Measurements from ENCODE around the gene CCDC78. TPM values are rescaled to one million over a fixed set of nuclear protein-coding genes. Genes with fewer than 3 reads are reported as not detected.
"Not testable (repeated sequence)": the region's sequence is repeated elsewhere in the genome, so short reads cannot be mapped to it uniquely, and the experiment has no call there.

Gene CCDC78
- total and polyA plus RNA-seq, 2 of the 13 experiments (the other 11 are each of a cell fraction or from before 2014, with no cell fraction given), result 0.53 to 1.5 TPM

GRCh38 chr16:712740-713250 is 13.4 kb downstream of the CCDC78 start (continued):
- peak; percentile 61; the same call in 1 of the 2 replicates for TF ChIP-seq RAD21 (CRISPR knock-in tag; IDR thresholded peaks at IDR 0.05)
- TF ChIP-seq ZNF788 (CRISPR knock-in tag; IDR thresholded peaks at IDR 0.05; ENCODE audit: borderline replicate concordance), result peak; percentile 23; the same call in 1 of the 2 replicates
- TF ChIP-seq FOXA3 (CRISPR knock-in tag; IDR thresholded peaks at IDR 0.05), result peak; percentile 41; the same call in 1 of the 2 replicates
- TF ChIP-seq PITX1 (CRISPR knock-in tag; IDR thresholded peaks at IDR 0.05), result peak; percentile 46; the same call in 1 of the 2 replicates
- TF ChIP-seq RXRB (CRISPR knock-in tag; IDR thresholded peaks at IDR 0.05; ENCODE audit: borderline replicate concordance), result peak; percentile 27; the same call in 1 of the 2 replicates
- peak; percentile 18 for TF ChIP-seq XRCC5 (optimal IDR thresholded peaks at IDR 0.05; ENCODE audit: low read length)
- peak; percentile 72; the same call in 1 of the 2 replicates for TF ChIP-seq SAP130 (CRISPR knock-in tag; IDR thresholded peaks at IDR 0.05; ENCODE audit: low read depth)
- TF ChIP-seq, protein P1, sequence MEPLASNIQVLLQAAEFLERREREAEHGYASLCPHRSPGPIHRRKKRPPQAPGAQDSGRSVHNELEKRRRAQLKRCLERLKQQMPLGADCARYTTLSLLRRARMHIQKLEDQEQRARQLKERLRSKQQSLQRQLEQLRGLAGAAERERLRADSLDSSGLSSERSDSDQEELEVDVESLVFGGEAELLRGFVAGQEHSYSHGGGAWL (CRISPR knock-in tag; IDR thresholded peaks at IDR 0.05), result 0 out of 2 replicates have a peak, but pooled peaks have one; percentile 13
- 0 out of 4 replicates have a peak, but pooled peaks of 1 of the 2 experiments have one; percentile 21 for TF ChIP-seq EP300 (IDR thresholded peaks at IDR 0.05; ENCODE audit: low read depth in 2 of 2, low read length in 2 of 2)
- peak; percentile 31; the same call in 1 of the 2 replicates for TF ChIP-seq EP300 (CRISPR knock-in tag; IDR thresholded peaks at IDR 0.05; ENCODE audit: borderline replicate concordance)
- TF ChIP-seq, protein P2, sequence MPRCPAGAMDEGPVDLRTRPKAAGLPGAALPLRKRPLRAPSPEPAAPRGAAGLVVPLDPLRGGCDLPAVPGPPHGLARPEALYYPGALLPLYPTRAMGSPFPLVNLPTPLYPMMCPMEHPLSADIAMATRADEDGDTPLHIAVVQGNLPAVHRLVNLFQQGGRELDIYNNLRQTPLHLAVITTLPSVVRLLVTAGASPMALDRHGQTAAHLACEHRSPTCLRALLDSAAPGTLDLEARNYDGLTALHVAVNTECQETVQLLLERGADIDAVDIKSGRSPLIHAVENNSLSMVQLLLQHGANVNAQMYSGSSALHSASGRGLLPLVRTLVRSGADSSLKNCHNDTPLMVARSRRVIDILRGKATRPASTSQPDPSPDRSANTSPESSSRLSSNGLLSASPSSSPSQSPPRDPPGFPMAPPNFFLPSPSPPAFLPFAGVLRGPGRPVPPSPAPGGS (CRISPR knock-in tag; IDR thresholded peaks at IDR 0.05), result 0 out of 2 replicates have a peak, but pooled peaks have one; percentile 30
- peak; percentile 17; the same call in 1 of the 2 replicates for TF ChIP-seq ATF2 (CRISPR knock-in tag; IDR thresholded peaks at IDR 0.05)
- TF ChIP-seq PHF21A (CRISPR knock-in tag; IDR thresholded peaks at IDR 0.05), result peak; percentile 58; the same call in 1 of the 2 replicates
- TF ChIP-seq SP5 (CRISPR knock-in tag; IDR thresholded peaks at IDR 0.05; ENCODE audit: borderline replicate concordance, low read depth), result peak; percentile 37; the same call in 1 of the 2 replicates
- TF ChIP-seq, protein P3, sequence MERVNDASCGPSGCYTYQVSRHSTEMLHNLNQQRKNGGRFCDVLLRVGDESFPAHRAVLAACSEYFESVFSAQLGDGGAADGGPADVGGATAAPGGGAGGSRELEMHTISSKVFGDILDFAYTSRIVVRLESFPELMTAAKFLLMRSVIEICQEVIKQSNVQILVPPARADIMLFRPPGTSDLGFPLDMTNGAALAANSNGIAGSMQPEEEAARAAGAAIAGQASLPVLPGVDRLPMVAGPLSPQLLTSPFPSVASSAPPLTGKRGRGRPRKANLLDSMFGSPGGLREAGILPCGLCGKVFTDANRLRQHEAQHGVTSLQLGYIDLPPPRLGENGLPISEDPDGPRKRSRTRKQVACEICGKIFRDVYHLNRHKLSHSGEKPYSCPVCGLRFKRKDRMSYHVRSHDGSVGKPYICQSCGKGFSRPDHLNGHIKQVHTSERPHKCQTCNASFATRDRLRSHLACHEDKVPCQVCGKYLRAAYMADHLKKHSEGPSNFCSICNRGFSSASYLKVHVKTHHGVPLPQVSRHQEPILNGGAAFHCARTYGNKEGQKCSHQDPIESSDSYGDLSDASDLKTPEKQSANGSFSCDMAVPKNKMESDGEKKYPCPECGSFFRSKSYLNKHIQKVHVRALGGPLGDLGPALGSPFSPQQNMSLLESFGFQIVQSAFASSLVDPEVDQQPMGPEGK (CRISPR knock-in tag; IDR thresholded peaks at IDR 0.05), result 0 out of 2 replicates have a peak, but pooled peaks have one; percentile 46
- TF ChIP-seq, protein P4, sequence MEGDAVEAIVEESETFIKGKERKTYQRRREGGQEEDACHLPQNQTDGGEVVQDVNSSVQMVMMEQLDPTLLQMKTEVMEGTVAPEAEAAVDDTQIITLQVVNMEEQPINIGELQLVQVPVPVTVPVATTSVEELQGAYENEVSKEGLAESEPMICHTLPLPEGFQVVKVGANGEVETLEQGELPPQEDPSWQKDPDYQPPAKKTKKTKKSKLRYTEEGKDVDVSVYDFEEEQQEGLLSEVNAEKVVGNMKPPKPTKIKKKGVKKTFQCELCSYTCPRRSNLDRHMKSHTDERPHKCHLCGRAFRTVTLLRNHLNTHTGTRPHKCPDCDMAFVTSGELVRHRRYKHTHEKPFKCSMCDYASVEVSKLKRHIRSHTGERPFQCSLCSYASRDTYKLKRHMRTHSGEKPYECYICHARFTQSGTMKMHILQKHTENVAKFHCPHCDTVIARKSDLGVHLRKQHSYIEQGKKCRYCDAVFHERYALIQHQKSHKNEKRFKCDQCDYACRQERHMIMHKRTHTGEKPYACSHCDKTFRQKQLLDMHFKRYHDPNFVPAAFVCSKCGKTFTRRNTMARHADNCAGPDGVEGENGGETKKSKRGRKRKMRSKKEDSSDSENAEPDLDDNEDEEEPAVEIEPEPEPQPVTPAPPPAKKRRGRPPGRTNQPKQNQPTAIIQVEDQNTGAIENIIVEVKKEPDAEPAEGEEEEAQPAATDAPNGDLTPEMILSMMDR (CRISPR knock-in tag; IDR thresholded peaks at IDR 0.05), result peak; percentile 81
- TF ChIP-seq FOXA1 (IDR thresholded peaks at IDR 0.05), result not testable (repeated sequence)
- TF ChIP-seq FOXA1 (CRISPR knock-in tag; IDR thresholded peaks at IDR 0.05), result peak; percentile 3; the same call in 1 of the 2 replicates
- TF ChIP-seq, protein P5, sequence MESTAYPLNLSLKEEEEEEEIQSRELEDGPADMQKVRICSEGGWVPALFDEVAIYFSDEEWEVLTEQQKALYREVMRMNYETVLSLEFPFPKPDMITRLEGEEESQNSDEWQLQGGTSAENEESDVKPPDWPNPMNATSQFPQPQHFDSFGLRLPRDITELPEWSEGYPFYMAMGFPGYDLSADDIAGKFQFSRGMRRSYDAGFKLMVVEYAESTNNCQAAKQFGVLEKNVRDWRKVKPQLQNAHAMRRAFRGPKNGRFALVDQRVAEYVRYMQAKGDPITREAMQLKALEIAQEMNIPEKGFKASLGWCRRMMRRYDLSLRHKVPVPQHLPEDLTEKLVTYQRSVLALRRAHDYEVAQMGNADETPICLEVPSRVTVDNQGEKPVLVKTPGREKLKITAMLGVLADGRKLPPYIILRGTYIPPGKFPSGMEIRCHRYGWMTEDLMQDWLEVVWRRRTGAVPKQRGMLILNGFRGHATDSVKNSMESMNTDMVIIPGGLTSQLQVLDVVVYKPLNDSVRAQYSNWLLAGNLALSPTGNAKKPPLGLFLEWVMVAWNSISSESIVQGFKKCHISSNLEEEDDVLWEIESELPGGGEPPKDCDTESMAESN (CRISPR knock-in tag; conservative IDR thresholded peaks at IDR 0.05), result 0 out of 2 replicates have a peak, but pooled peaks have one; percentile 37
